IPS-15b (cell line): ENCODE results near the gene SSBP3.

Experiments used
- H3K27me3 ChIP-seq: one replicate; pipeline ENCODE4 v1.6.1; 2013; ENCODE audit warnings: low read length; ENCODE audit not compliant: control insufficient read depth, insufficient read depth
- H3K36me3 ChIP-seq: one replicate; pipeline ENCODE4 v1.6.1; 2013; ENCODE audit warnings: low read length; ENCODE audit not compliant: control insufficient read depth, insufficient read depth
- H3K4me1 ChIP-seq: one replicate; pipeline ENCODE4 v1.6.1; 2013; ENCODE audit warnings: mild to moderate bottlenecking, low read length; ENCODE audit not compliant: control insufficient read depth, insufficient read depth
- H3K4me3 ChIP-seq: one replicate; pipeline ENCODE4 v1.5.1; 2013; ENCODE audit warnings: low read depth, low read length
- H3K9ac ChIP-seq: one replicate; pipeline ENCODE4 v1.6.1; 2013; ENCODE audit warnings: low read depth, mild to moderate bottlenecking, low read length
- H3K9me3 ChIP-seq: one replicate; pipeline ENCODE4 v1.6.1; 2013; ENCODE audit warnings: mild to moderate bottlenecking, low read length; ENCODE audit not compliant: control insufficient read depth, insufficient read depth

Gene SSBP3

GRCh38 chr1:54247863-54248515 is 158.2 kb downstream of the SSBP3 start:
- Histone ChIP-seq H3K4me1 (no peaks in the 10 kb centered on the region), H3K9ac (no peak overlapping the region), H3K4me3 (no peak overlapping the region), H3K27me3 (no peaks in the 10 kb centered on the region), H3K9me3 (no peaks in the 10 kb centered on the region), H3K36me3 (peaks cover 26% of the 10 kb centered on the region)

- no peaks in the 10 kb centered on the region for H3K27me3 ChIP-seq
- no peak overlapping the region for H3K4me3 ChIP-seq
- peaks cover 19% of the 10 kb centered on the region for H3K36me3 ChIP-seq
- no peaks in the 10 kb centered on the region for H3K9me3 ChIP-seq
- H3K4me1 ChIP-seq, result no peaks in the 10 kb centered on the region
- H3K9ac ChIP-seq, result no peak overlapping the region
Measured at GRCh38 chr1:54246116-54246721, 160.0 kb downstream of the SSBP3 start.

GRCh38 chr1:54245501-54245900 is 160.7 kb downstream of the SSBP3 start:
- H3K27me3 ChIP-seq, result no peaks in the 10 kb centered on the region
- no peak overlapping the region for H3K9ac ChIP-seq
- peaks cover 19% of the 10 kb centered on the region for H3K36me3 ChIP-seq
- no peak overlapping the region for H3K4me3 ChIP-seq
- no peaks in the 10 kb centered on the region for H3K9me3 ChIP-seq
- no peaks in the 10 kb centered on the region for H3K4me1 ChIP-seq

GRCh38 chr1:54244655-54245054 is 161.5 kb downstream of the SSBP3 start:
- H3K36me3 ChIP-seq, result peaks cover 22% of the 10 kb centered on the region
- no peak overlapping the region for H3K4me3 ChIP-seq
- no peaks in the 10 kb centered on the region for H3K4me1 ChIP-seq
- H3K9me3 ChIP-seq, result no peaks in the 10 kb centered on the region
- no peaks in the 10 kb centered on the region for H3K27me3 ChIP-seq
- no peak overlapping the region for H3K9ac ChIP-seq

- Histone ChIP-seq H3K4me1 (no peaks in the 10 kb centered on the region), H3K9ac (no peak overlapping the region), H3K4me3 (no peak overlapping the region), H3K9me3 (no peaks in the 10 kb centered on the region), H3K27me3 (no peaks in the 10 kb centered on the region), H3K36me3 (peaks cover 30% of the 10 kb centered on the region)
Measured at GRCh38 chr1:54243022-54243421, 163.2 kb downstream of the SSBP3 start.

- Histone ChIP-seq H3K27me3 (no peaks in the 10 kb centered on the region), H3K4me1 (no peaks in the 10 kb centered on the region), H3K9me3 (no peaks in the 10 kb centered on the region), H3K9ac (no peak overlapping the region), H3K4me3 (no peak overlapping the region), H3K36me3 (peaks cover 39% of the 10 kb centered on the region)
Measured at GRCh38 chr1:54241364-54241763, 164.8 kb downstream of the SSBP3 start.

GRCh38 chr1:54240741-54241335 is 165.4 kb downstream of the SSBP3 start:
- no peak overlapping the region for H3K4me3 ChIP-seq

GRCh38 chr1:54239631-54240031 is 166.6 kb downstream of the SSBP3 start:
- peaks cover 36% of the 10 kb centered on the region for H3K36me3 ChIP-seq
- H3K9ac ChIP-seq, result no peak overlapping the region
- H3K9me3 ChIP-seq, result no peaks in the 10 kb centered on the region
- no peaks in the 10 kb centered on the region for H3K27me3 ChIP-seq
- H3K4me1 ChIP-seq, result no peaks in the 10 kb centered on the region
- H3K4me3 ChIP-seq, result no peak overlapping the region

More at GRCh38 chr1:54240741-54241335, 165.4 kb downstream of the SSBP3 start:
- no peaks in the 10 kb centered on the region for H3K4me1 ChIP-seq
- H3K36me3 ChIP-seq, result peaks cover 36% of the 10 kb centered on the region
- H3K9me3 ChIP-seq, result no peaks in the 10 kb centered on the region
- H3K27me3 ChIP-seq, result no peaks in the 10 kb centered on the region
- no peak overlapping the region for H3K9ac ChIP-seq

GRCh38 chr1:54239035-54239383 is 167.2 kb downstream of the SSBP3 start:
- no peaks in the 10 kb centered on the region for H3K27me3 ChIP-seq
- H3K9me3 ChIP-seq, result no peaks in the 10 kb centered on the region
- H3K4me3 ChIP-seq, result no peak overlapping the region
- H3K4me1 ChIP-seq, result no peaks in the 10 kb centered on the region
- H3K9ac ChIP-seq, result no peak overlapping the region
- H3K36me3 ChIP-seq, result peaks cover 34% of the 10 kb centered on the region

GRCh38 chr1:54238353-54239034 is 167.7 kb downstream of the SSBP3 start:
- peaks cover 34% of the 10 kb centered on the region for H3K36me3 ChIP-seq
- H3K9me3 ChIP-seq, result no peaks in the 10 kb centered on the region
- H3K4me1 ChIP-seq, result no peaks in the 10 kb centered on the region

GRCh38 chr1:54237586-54237985 is 168.6 kb downstream of the SSBP3 start:
- no peak overlapping the region for H3K9ac ChIP-seq
- H3K27me3 ChIP-seq, result no peaks in the 10 kb centered on the region
- no peak overlapping the region for H3K4me3 ChIP-seq
- H3K9me3 ChIP-seq, result no peaks in the 10 kb centered on the region
- peaks cover 34% of the 10 kb centered on the region for H3K36me3 ChIP-seq
- no peaks in the 10 kb centered on the region for H3K4me1 ChIP-seq

More at GRCh38 chr1:54238353-54239034, 167.7 kb downstream of the SSBP3 start:
- Histone ChIP-seq H3K9ac (no peak overlapping the region), H3K27me3 (no peaks in the 10 kb centered on the region), H3K4me3 (no peak overlapping the region)
